Panc1 (cell line): ENCODE results near the gene HEATR5A. TPM values are rescaled to one million over a fixed set of nuclear protein-coding genes. Genes with fewer than 3 reads are reported as not detected.

Experiments
- ATAC-seq: fragments of 200-7000 bp; cut with Tn5 transposase; 2 replicates; pipeline ENCODE4 v1.9.1; 2020; ENCODE audit warnings: mild to moderate bottlenecking, moderate library complexity
- BruUV-seq: library from RNA; stranded (reverse); fragments of 400-500 nt; replicated peaks from 2 replicates; lab custom pipeline; 2021; lab: Mats Ljungman, UMichigan
- CTCF ChIA-PET: fragments of 300-600 bp; sonication (Branson Sonifier 250); formaldehyde crosslinking; loops from one replicate; lab custom pipeline; 2022; ENCODE audit warnings: antibody characterized with exemption; lab: Charles Lee
- POLR2A ChIA-PET: fragments of 300-600 bp; sonication (Branson Sonifier 250); formaldehyde crosslinking; loops from one replicate; lab custom pipeline; 2022; ENCODE audit warnings: antibody characterized with exemption; lab: Charles Lee
- DNase-seq: peaks from one replicate; pipeline ENCODE4 v3.0.0-alpha.2; 2010; ENCODE audit warnings: low read depth, low spot score
- H3K27ac ChIP-seq: 2 replicates; pipeline ENCODE4 v1.5.1; 2011; ENCODE audit warnings: mild to moderate bottlenecking, low read length, inconsistent platforms
- H3K27me3 ChIP-seq: fragments of 200-500 bp; sonication (Bioruptor generic); 2 replicates; pipeline ENCODE4 v1.6.0; 2014; ENCODE audit warnings: low read length, inconsistent platforms; ENCODE audit not compliant: control insufficient read depth, insufficient read depth
- H3K36me3 ChIP-seq: fragments of 200-500 bp; sonication (Bioruptor generic); 2 replicates; pipeline ENCODE4 v1.5.1; 2014; ENCODE audit warnings: inconsistent platforms, mild to moderate bottlenecking, low read length, moderate library complexity; ENCODE audit not compliant: control insufficient read depth, insufficient read depth
- H3K4me1 ChIP-seq: 2 replicates; pipeline ENCODE4 v1.5.1; 2011; ENCODE audit warnings: inconsistent platforms, mild to moderate bottlenecking, low read length, moderate library complexity; ENCODE audit not compliant: control insufficient read depth, insufficient read depth
- H3K4me3 ChIP-seq, 2 experiments: 2 replicates each; pipeline ENCODE4 v1.5.1; 2011 to 2012; ENCODE audit warnings: low read depth in 2 of 2, low read length in 2 of 2, mild to moderate bottlenecking in 2 of 2, inconsistent platforms in 1 of 2, moderate library complexity in 1 of 2
- H3K9me3 ChIP-seq: fragments of 200-500 bp; sonication (Bioruptor generic); 2 replicates; pipeline ENCODE4 v1.5.1; 2014; ENCODE audit warnings: low read depth, mild to moderate bottlenecking, inconsistent platforms, low read length, moderate library complexity; ENCODE audit not compliant: control insufficient read depth, insufficient read depth
- CTCF ChIP-seq: fragments of 450-650 bp; IDR thresholded peaks from 2 replicates; pipeline ENCODE4 v1.5.1; 2017; ENCODE audit warnings: mild to moderate bottlenecking
- POLR2AphosphoS5 ChIP-seq: IDR thresholded peaks from 2 replicates; pipeline ENCODE4 v1.6.1; 2012; ENCODE audit warnings: mild to moderate bottlenecking, low read depth, low read length, moderate library complexity
- REST ChIP-seq, 2 experiments: IDR thresholded peaks; 2 replicates each; pipeline ENCODE4 v1.6.1; 2011 to 2012; ENCODE audit warnings: low read depth in 2 of 2, control low read depth in 1 of 2, low read length in 1 of 2, mild to moderate bottlenecking in 1 of 2, moderate library complexity in 1 of 2; ENCODE audit not compliant: insufficient read depth in 1 of 2
- SIN3A ChIP-seq: IDR thresholded peaks from 2 replicates; pipeline ENCODE4 v1.6.1; 2012; ENCODE audit warnings: low read depth, mild to moderate bottlenecking, low read length, moderate library complexity, borderline replicate concordance; ENCODE audit not compliant: insufficient read depth
- TCF7L2 ChIP-seq: IDR thresholded peaks from 2 replicates; pipeline ENCODE4 v1.6.1; 2011; ENCODE audit warnings: mild to moderate bottlenecking, low read depth, low read length, inconsistent platforms
- in situ Hi-C: cut with HindIII; loops from 2 replicates; pipeline ENCODE4 v1.10.0; 2016; ENCODE audit warnings: low sequenced_read_pairs, low pct_unique_long_range_greater_than_20kb
- intact Hi-C: fragments of 100-400 bp; cut with micrococcal nuclease; formaldehyde crosslinking; loops from one replicate; pipeline ENCODE4 v1.10.0; 2022; ENCODE audit not compliant: unreplicated experiment
- total RNA-seq: library from RNA; stranded (reverse); gene quantifications from one replicate; pipeline ENCODE4 v1.2.1, GENCODE V29; 2021; ENCODE audit not compliant: unreplicated experiment

HEATR5A gene
- total RNA-seq, 1 experiment from 2014 or later: 22.0 TPM

- DNase-seq: no peak
- TF ChIP-seq SIN3A (no peak), REST (IDR thresholded peaks at IDR 0.05; ENCODE audit: insufficient read depth in 1 of 2, low read depth in 2 of 2, low read length in 1 of 2) (no peak), POLR2AphosphoS5 (no peak), TCF7L2 (no peak), CTCF (no peak)
- CTCF ChIA-PET: no interaction called here
- H3K4me1 ChIP-seq: no peaks in the 10 kb centered on the region
- no peaks in the 10 kb centered on the region for H3K9me3 ChIP-seq
- in situ Hi-C loops: no loop called here
- no peaks in the 10 kb centered on the region; the same call in 1 of the 2 replicates for H3K36me3 ChIP-seq
- H3K4me3 ChIP-seq: no peak overlapping the region
- intact Hi-C loops: no loop called here
- no peak for ATAC-seq
- BruUV-seq: no TSS peak
- H3K27me3 ChIP-seq: no peaks in the 10 kb centered on the region
- POLR2A ChIA-PET: no interaction called here
- no peak overlapping the region for H3K27ac ChIP-seq
Observed at GRCh38 chr14:31445703-31446102, 25.4 kb upstream of the HEATR5A start.

GRCh38 chr14:31442284-31442683 is 21.9 kb upstream of the HEATR5A start:
- ATAC-seq: no peak
- intact Hi-C loops: no loop called here

More at GRCh38 chr14:31442284-31442683, 21.9 kb upstream of the HEATR5A start:
- Histone ChIP-seq H3K4me3 (no peak overlapping the region), H3K36me3 (no peaks in the 10 kb centered on the region; the same call in 1 of the 2 replicates), H3K4me1 (no peaks in the 10 kb centered on the region), H3K9me3 (no peaks in the 10 kb centered on the region), H3K27me3 (no peaks in the 10 kb centered on the region), H3K27ac (no peak overlapping the region)
- ChIA-PET POLR2A (no interaction called here), CTCF (no interaction called here)
- BruUV-seq: no TSS peak
- in situ Hi-C loops: no loop called here
- TF ChIP-seq TCF7L2 (no peak), SIN3A (no peak), CTCF (no peak), REST (IDR thresholded peaks at IDR 0.05; ENCODE audit: insufficient read depth in 1 of 2, low read depth in 2 of 2, low read length in 1 of 2) (no peak), POLR2AphosphoS5 (no peak)
- DNase-seq: no peak
